K562 (cell line): Measurements from ENCODE around the gene PARP1. TPM values are rescaled to one million over a fixed set of nuclear protein-coding genes. Genes with fewer than 3 reads are reported as not detected.
A peak's percentile ranks its signal among the peaks of the same experiment; 100 is the strongest.

ENCODE experiments used
- CREM ChIP-seq: IDR thresholded peaks from 2 replicates; pipeline ENCODE4 v1.6.1; 2014; ENCODE audit warnings: antibody characterized with exemption, low read depth
- EGR1 ChIP-seq: fragments of 450-650 bp; conservative IDR thresholded peaks from 2 replicates; pipeline ENCODE4 v1.6.1; 2017; ENCODE audit warnings: mild to moderate bottlenecking
- HNRNPUL1 ChIP-seq: fragments of 200-400 bp; formaldehyde crosslinking; IDR thresholded peaks from 2 replicates; pipeline ENCODE4 v1.6.1; 2017; ENCODE audit warnings: low read length
- NRF1 ChIP-seq, 2 experiments: fragments of 450-650 bp; IDR thresholded peaks in 1 of 2; conservative IDR thresholded peaks in 1 of 2; 2 replicates each; pipeline ENCODE4 v1.6.1; 2014; ENCODE audit warnings: mild to moderate bottlenecking in 2 of 2
- POLR2B ChIP-seq: fragments of 450-650 bp; IDR thresholded peaks from 2 replicates; pipeline ENCODE4 v1.6.1; 2018; ENCODE audit warnings: low read depth; ENCODE audit not compliant: partially characterized antibody
- SNIP1 ChIP-seq: fragments of 450-650 bp; IDR thresholded peaks from 2 replicates; pipeline ENCODE4 v1.7.1; 2017; ENCODE audit warnings: low read depth, mild to moderate bottlenecking
- ZNF175 ChIP-seq: fragments of 200-800 bp; sonication (Bioruptor generic); IDR thresholded peaks from 2 replicates; pipeline ENCODE4 v1.6.1; 2016; ENCODE audit warnings: low read depth, mild to moderate bottlenecking, missing genetic modification characterization, missing compliant biosample characterization
- ZNF280A ChIP-seq: fragments of 450-650 bp; IDR thresholded peaks from 2 replicates; pipeline ENCODE4 v1.6.1; 2018; ENCODE audit warnings: mild to moderate bottlenecking, low read depth; ENCODE audit not compliant: partially characterized antibody
- ZNF3 ChIP-seq: fragments of 250-450 bp; sonication (Bioruptor Pico); IDR thresholded peaks from 2 replicates; pipeline ENCODE4 v1.5.0; 2021; ENCODE audit warnings: mild to moderate bottlenecking, moderate library complexity
- ZNF584 ChIP-seq: fragments of 200-800 bp; sonication (Bioruptor generic); IDR thresholded peaks from 2 replicates; pipeline ENCODE4 v1.6.1; 2016; ENCODE audit warnings: low read depth, mild to moderate bottlenecking, missing genetic modification characterization, missing compliant biosample characterization
- ZNF639 ChIP-seq, 2 experiments: fragments of 200-800 bp in 1 of 2; sonication (Bioruptor generic) in 1 of 2; sonication (generic) in 1 of 2; formaldehyde crosslinking in 1 of 2; IDR thresholded peaks in 1 of 2; conservative IDR thresholded peaks in 1 of 2; 2 replicates each; pipeline versions ENCODE4 v1.5.0 to v1.6.1; 2016 to 2020; ENCODE audit warnings: missing compliant biosample characterization in 1 of 2, missing genetic modification characterization in 1 of 2, missing genetic modification reagents in 1 of 2
- ZNF668 ChIP-seq: fragments of 250-450 bp; sonication (Bioruptor Pico); IDR thresholded peaks from 2 replicates; pipeline ENCODE4 v1.8.0; 2022; ENCODE audit warnings: mild to moderate bottlenecking, inconsistent platforms
- polyA plus RNA-seq, 8 experiments: library from polyadenylated mRNA; depleted of rRNA in 4 of 8; stranded (reverse) in 5 of 8; unstranded in 3 of 8; fragments of >200 nt; fragmentation: Nextera tagmentation in 2 of 8; fragmentation: Illumina TruSeq in 1 of 8; extraction: Ambion mirVana in 2 of 8; extraction: Trizol in 1 of 8; gene quantifications; 2 replicates each; pipeline versions ENCODE4 v1.2.1 to v1.2.3, GENCODE V29; 2011 to 2014; ENCODE audit warnings: inconsistent platforms in 1 of 8, missing spikeins in 1 of 8
- total RNA-seq, 7 experiments: library from RNA; depleted of rRNA in 6 of 7; stranded (reverse); fragments of >200 nt in 6 of 7; fragmentation: Illumina TruSeq in 2 of 7; extraction: Trizol in 2 of 7; gene quantifications; 2 replicates each; pipeline versions ENCODE4 v1.2.1 to v1.2.3, GENCODE V29; 2011 to 2021; ENCODE audit warnings: low replicate concordance in 1 of 7

Gene PARP1
- total and polyA plus RNA-seq, 9 of the 15 experiments (the other 6 are each of a cell fraction or from before 2014, with no cell fraction given) = 121 to 306 (median 250) TPM

GRCh38 chr1:226407497-226408284 lies at the start of gene PARP1 (continued):
- TF ChIP-seq POLR2B (peak; percentile 62), SNIP1 (peak; percentile 69), NRF1 (conservative IDR thresholded peaks at IDR 0.05 in 1 of 2, IDR thresholded peaks at IDR 0.05 in 1 of 2) (peak; percentile 79 to 82), ZNF3 (no peak), ZNF280A (no peak), ZNF175 (0 out of 2 replicates have a peak, but pooled peaks have one; percentile 53), ZNF668 (CRISPR knock-in tag) (no peak), ZNF584 (CRISPR knock-in tag) (no peak), ZNF639 (CRISPR knock-in tag; conservative IDR thresholded peaks at IDR 0.05 in 1 of 2, IDR thresholded peaks at IDR 0.05 in 1 of 2) (peak in 1 of 2 experiments; percentile 95; a peak in 2 of 4 replicates), EGR1 (peak; percentile 74), CREM (peak; percentile 83), HNRNPUL1 (no peak)
